GM21390 (cell line): ENCODE measurements around the gene WWP2.

Source experiments
- ATAC-seq: cut with Tn5 transposase; IDR thresholded peaks from one replicate; pipeline ENCODE4 v1.9.1; 2021; ENCODE audit not compliant: unreplicated experiment

WWP2 gene

GRCh38 chr16:69830146-69830533 is 68.0 kb downstream of the WWP2 start:
- no peak for ATAC-seq

GRCh38 chr16:69830534-69831211 is 68.5 kb downstream of the WWP2 start:
- no peak for ATAC-seq

GRCh38 chr16:69831212-69832123 is 69.3 kb downstream of the WWP2 start:
- no peak for ATAC-seq

GRCh38 chr16:69833357-69834282 is 71.5 kb downstream of the WWP2 start:
- no peak for ATAC-seq

- no peak for ATAC-seq
These were observed 72.8 kb downstream of the WWP2 start for GRCh38 chr16:69834807-69835466.

GRCh38 chr16:69836257-69836656 is 74.1 kb downstream of the WWP2 start:
- no peak for ATAC-seq

- no peak for ATAC-seq
These were observed 75.2 kb downstream of the WWP2 start for GRCh38 chr16:69837380-69837779.

GRCh38 chr16:69838489-69838888 is 76.4 kb downstream of the WWP2 start:
- ATAC-seq = no peak

- no peak for ATAC-seq
These were observed 77.1 kb downstream of the WWP2 start for GRCh38 chr16:69839240-69839688.

GRCh38 chr16:69839798-69840409 is 77.8 kb downstream of the WWP2 start:
- no peak for ATAC-seq

GRCh38 chr16:69840975-69841374 is 78.8 kb downstream of the WWP2 start:
- ATAC-seq = no peak

- no peak for ATAC-seq
These were observed 82.3 kb downstream of the WWP2 start for GRCh38 chr16:69844441-69844840.

GRCh38 chr16:69845181-69845580 is 83.0 kb downstream of the WWP2 start:
- ATAC-seq = no peak

GRCh38 chr16:69847643-69848042 is 85.5 kb downstream of the WWP2 start:
- ATAC-seq = no peak

- no peak for ATAC-seq
These were observed 86.8 kb downstream of the WWP2 start for GRCh38 chr16:69848637-69849545.

GRCh38 chr16:69851491-69852240 is 89.5 kb downstream of the WWP2 start:
- no peak for ATAC-seq

- ATAC-seq = no peak
These were observed 90.7 kb downstream of the WWP2 start for GRCh38 chr16:69852815-69853214.

GRCh38 chr16:69853481-69853880 is 91.3 kb downstream of the WWP2 start:
- no peak for ATAC-seq
